ENCODE results near the gene PRMT2. TPM values are rescaled to one million over a fixed set of nuclear protein-coding genes. Genes with fewer than 3 reads are reported as not detected.

Gene PRMT2
- total and polyA plus RNA-seq, 2 donors (not counting 1 experiment from before 2014, with no cell fraction given): 80.1 to 102 TPM

DNA sequence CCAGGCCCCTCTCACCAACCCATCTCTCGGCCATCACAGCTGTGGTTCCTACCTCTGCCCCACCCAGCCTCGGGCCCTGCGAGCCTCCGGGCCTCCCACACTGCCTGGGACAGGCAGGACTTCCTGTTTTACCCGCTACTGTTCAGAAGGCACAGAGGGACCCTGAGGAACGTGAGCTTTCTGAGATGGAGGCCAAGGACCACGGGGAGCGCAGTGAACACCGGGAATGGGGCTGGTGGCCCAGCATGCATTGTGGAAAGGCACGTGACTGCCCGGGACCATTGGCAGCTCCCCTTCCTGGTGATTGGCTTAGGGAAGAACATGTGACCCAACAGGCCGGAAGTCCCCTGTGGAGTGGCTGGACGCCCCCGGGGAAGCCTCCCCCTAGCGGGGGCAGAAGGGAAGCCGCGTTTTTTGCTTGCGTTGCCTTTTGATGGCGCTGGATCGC is 37.6 kb upstream of the PRMT2 start:
- Mint-ChIP-seq H3K27me3 (peaks cover 8% of the 10 kb centered on the region), H3K27ac (no peak overlapping the region), H3K9me3 (ENCODE audit: insufficient read depth) (peaks cover 4% of the 10 kb centered on the region), H3K4me3 (no peak overlapping the region), H3K4me1 (no peaks in the 10 kb centered on the region)
- Histone ChIP-seq H3K4me2 (replicated peaks; ENCODE audit: low read depth, low read length, poor library complexity, severe bottlenecking) (no peak overlapping the region), H3K27ac (ENCODE audit: low read length in 2 of 2) (no peak overlapping the region), H3K36me3 (replicated peaks in 1 of 2; ENCODE audit: control extremely low read depth in 1 of 2, control insufficient read depth in 1 of 2, extremely low read depth in 1 of 2, insufficient read depth in 2 of 2, low read length in 1 of 2) (no peaks in the 10 kb centered on the region), H3K4me1 (ENCODE audit: control insufficient read depth in 2 of 2, insufficient read depth in 2 of 2, low read length in 2 of 2) (no peaks in the 10 kb centered on the region), H3K27me3 (replicated peaks in 1 of 4; ENCODE audit: control extremely low read depth in 1 of 4, control insufficient read depth in 3 of 4, insufficient read depth in 4 of 4, low read length in 3 of 4) (no peaks in the 10 kb centered on the region), H3K9me3 (ENCODE audit: control extremely low read depth in 1 of 3, control insufficient read depth in 2 of 3, insufficient read depth in 1 of 3, low read length in 2 of 3) (peaks cover 0 to 31% (median 10%) of the 10 kb centered on the region in 3 donors), H3K79me2 (ENCODE audit: control insufficient read depth, insufficient read depth, low read length) (no peaks in the 10 kb centered on the region), H4K20me1 (ENCODE audit: control insufficient read depth, insufficient read depth, low read length, poor library complexity, severe bottlenecking) (no peaks in the 10 kb centered on the region), H3K9ac (ENCODE audit: low read length) (no peak overlapping the region), H3K4me3 (ENCODE audit: control extremely low read depth in 1 of 5, extremely low read depth in 1 of 5, insufficient read depth in 1 of 5, low read depth in 2 of 5, low read length in 4 of 5) (no peak overlapping the region), H2AFZ (ENCODE audit: insufficient read depth, low read depth, low read length, poor library complexity, severe bottlenecking) (no peak overlapping the region)
- ChIA-PET CTCF (no interaction called here), POLR2A (interaction anchor here (0.7 kb wide), 1 partner anchor 287 kb away, joined by 3 read pairs; no protein-coding TSS in a partner anchor)
- DNase-seq: no peak
- no peak for TF ChIP-seq EZH2 (IDR thresholded peaks at IDR 0.05; ENCODE audit: borderline replicate concordance, insufficient read depth, low read depth, low read length, poor library complexity, severe bottlenecking)
- TF ChIP-seq, protein P1, sequence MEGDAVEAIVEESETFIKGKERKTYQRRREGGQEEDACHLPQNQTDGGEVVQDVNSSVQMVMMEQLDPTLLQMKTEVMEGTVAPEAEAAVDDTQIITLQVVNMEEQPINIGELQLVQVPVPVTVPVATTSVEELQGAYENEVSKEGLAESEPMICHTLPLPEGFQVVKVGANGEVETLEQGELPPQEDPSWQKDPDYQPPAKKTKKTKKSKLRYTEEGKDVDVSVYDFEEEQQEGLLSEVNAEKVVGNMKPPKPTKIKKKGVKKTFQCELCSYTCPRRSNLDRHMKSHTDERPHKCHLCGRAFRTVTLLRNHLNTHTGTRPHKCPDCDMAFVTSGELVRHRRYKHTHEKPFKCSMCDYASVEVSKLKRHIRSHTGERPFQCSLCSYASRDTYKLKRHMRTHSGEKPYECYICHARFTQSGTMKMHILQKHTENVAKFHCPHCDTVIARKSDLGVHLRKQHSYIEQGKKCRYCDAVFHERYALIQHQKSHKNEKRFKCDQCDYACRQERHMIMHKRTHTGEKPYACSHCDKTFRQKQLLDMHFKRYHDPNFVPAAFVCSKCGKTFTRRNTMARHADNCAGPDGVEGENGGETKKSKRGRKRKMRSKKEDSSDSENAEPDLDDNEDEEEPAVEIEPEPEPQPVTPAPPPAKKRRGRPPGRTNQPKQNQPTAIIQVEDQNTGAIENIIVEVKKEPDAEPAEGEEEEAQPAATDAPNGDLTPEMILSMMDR (IDR thresholded peaks at IDR 0.05): no peak
- 89% methylated on average over 13 of the region's 20 CpGs for WGBS (ENCODE audit: insufficient coverage)
- intact Hi-C loops (cut with micrococcal nuclease): no loop called here
- ATAC-seq (ENCODE audit: low read depth): no peak

DNA sequence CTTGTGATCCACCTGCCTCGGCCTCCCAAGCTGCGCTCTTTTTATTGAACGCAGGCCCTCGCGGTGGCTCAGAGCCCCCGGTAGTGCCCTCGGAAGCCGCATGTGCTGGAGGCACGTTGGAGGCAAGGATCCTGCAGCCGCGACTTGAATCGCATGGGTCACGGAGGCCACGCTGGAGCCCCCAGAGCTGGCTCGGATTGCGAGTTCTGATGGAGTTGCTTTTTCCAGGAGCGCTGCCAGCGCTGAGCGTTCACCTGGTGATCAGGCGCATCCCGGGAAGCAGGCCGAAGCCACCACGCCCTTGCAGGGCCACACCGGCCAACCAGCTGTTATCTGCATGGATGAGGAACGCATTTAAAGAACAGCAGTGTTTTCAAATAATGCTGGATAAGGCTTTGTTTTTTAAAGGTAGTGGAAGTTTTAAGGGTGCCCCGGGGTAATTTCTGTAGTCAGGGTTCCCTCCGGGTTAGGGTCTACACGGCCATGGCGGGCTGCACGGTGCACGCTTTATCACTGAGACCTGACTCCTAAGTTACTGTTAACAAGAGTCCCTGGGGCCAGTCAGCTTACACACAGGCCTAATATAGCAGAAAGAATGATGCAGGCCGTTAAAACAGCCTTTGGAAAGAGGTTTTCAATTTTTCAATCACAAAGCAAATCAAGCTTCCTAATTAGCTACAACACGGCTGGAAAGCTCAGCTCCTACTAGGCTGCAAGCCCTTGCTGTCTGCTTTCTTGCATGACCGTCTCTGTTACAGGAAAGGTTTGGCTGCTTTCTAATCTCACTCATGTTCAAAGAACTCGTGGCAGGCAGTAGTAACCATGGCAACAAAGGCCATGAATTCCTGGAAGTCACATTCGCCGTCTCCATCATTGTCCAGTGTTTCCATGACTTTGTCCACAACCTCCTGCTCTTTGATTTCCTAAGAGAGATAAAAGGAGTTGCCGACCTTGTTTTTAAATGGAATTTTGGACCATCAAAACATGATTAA is 36.6 kb upstream of the PRMT2 start:
- intact Hi-C loops (cut with micrococcal nuclease): no loop called here
- H2AFZ ChIP-seq (ENCODE audit: insufficient read depth, low read depth, low read length, poor library complexity, severe bottlenecking): no peak overlapping the region
- DNase-seq: no peak
- Mint-ChIP-seq H3K27me3 (peaks cover 8% of the 10 kb centered on the region), H3K27ac (no peak overlapping the region), H3K9me3 (ENCODE audit: insufficient read depth) (no peaks in the 10 kb centered on the region), H3K4me3 (no peak overlapping the region), H3K4me1 (no peaks in the 10 kb centered on the region)
- no peaks in the 10 kb centered on the region for H3K79me2 ChIP-seq (ENCODE audit: control insufficient read depth, insufficient read depth, low read length)
- no peaks in the 10 kb centered on the region for H4K20me1 ChIP-seq (ENCODE audit: control insufficient read depth, insufficient read depth, low read length, poor library complexity, severe bottlenecking)
- H3K27me3 ChIP-seq (replicated peaks in 1 of 4; ENCODE audit: control extremely low read depth in 1 of 4, control insufficient read depth in 3 of 4, insufficient read depth in 4 of 4, low read length in 3 of 4): no peaks in the 10 kb centered on the region
- no peak overlapping the region for H3K9ac ChIP-seq (ENCODE audit: low read length)
- no peak for ATAC-seq (ENCODE audit: low read depth)
- TF ChIP-seq, protein P1 (IDR thresholded peaks at IDR 0.05): no peak
- TF ChIP-seq EZH2 (IDR thresholded peaks at IDR 0.05; ENCODE audit: borderline replicate concordance, insufficient read depth, low read depth, low read length, poor library complexity, severe bottlenecking): no peak
- ChIA-PET POLR2A (no interaction called here), CTCF (no interaction called here)
- H3K4me2 ChIP-seq (replicated peaks; ENCODE audit: low read depth, low read length, poor library complexity, severe bottlenecking): no peak overlapping the region
- H3K9me3 ChIP-seq (ENCODE audit: control extremely low read depth in 1 of 3, control insufficient read depth in 2 of 3, insufficient read depth in 1 of 3, low read length in 2 of 3): peaks cover 0 to 25% (median 10%) of the 10 kb centered on the region in 3 donors
- H3K36me3 ChIP-seq (replicated peaks in 1 of 2; ENCODE audit: control extremely low read depth in 1 of 2, control insufficient read depth in 1 of 2, extremely low read depth in 1 of 2, insufficient read depth in 2 of 2, low read length in 1 of 2): no peaks in the 10 kb centered on the region
- H3K4me3 ChIP-seq (ENCODE audit: control extremely low read depth in 1 of 5, extremely low read depth in 1 of 5, insufficient read depth in 1 of 5, low read depth in 2 of 5, low read length in 4 of 5): no peak overlapping the region
- no peak overlapping the region for H3K27ac ChIP-seq (ENCODE audit: low read length in 2 of 2)
- no peaks in the 10 kb centered on the region for H3K4me1 ChIP-seq (ENCODE audit: control insufficient read depth in 2 of 2, insufficient read depth in 2 of 2, low read length in 2 of 2)
- 92% methylated on average over 37 of the region's 38 CpGs for WGBS (ENCODE audit: insufficient coverage)

Data from B cell (primary cell).